Measurements from ENCODE around the gene FTO.

DNA sequence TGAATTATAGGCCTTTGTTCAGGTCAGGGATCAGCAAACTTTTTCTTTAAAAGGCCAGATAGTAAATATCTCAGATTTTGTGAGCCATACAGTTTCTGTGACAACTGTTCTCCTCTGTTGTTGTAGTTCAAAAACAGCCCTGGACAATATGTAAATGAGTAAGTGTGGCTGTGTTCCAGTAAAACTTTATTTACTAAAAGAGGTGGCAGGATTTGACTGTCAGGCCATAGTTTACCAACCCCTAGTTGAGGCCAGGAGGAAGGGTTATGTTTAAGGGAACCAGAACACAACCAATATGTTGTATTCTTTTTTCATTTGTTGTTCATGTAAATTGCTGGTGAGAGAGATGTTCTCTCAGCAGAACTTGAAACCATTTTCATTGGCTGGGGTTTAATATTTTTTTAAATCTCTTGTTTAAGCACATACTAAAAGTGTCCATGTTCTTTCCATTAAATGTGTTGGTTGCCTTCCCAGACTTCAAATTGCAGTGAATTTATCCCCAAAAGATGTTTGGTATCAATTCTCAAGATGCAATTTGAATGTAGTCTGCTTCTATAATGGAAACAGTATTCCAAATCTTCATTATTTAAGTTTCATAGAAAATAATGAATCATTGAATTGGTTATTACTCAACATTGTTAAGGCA lies 260.3 kb downstream of the FTO start:
- TF ChIP-seq, protein P1, sequence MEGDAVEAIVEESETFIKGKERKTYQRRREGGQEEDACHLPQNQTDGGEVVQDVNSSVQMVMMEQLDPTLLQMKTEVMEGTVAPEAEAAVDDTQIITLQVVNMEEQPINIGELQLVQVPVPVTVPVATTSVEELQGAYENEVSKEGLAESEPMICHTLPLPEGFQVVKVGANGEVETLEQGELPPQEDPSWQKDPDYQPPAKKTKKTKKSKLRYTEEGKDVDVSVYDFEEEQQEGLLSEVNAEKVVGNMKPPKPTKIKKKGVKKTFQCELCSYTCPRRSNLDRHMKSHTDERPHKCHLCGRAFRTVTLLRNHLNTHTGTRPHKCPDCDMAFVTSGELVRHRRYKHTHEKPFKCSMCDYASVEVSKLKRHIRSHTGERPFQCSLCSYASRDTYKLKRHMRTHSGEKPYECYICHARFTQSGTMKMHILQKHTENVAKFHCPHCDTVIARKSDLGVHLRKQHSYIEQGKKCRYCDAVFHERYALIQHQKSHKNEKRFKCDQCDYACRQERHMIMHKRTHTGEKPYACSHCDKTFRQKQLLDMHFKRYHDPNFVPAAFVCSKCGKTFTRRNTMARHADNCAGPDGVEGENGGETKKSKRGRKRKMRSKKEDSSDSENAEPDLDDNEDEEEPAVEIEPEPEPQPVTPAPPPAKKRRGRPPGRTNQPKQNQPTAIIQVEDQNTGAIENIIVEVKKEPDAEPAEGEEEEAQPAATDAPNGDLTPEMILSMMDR (IDR thresholded peaks at IDR 0.05): no peak
- no peak for TF ChIP-seq POLR2A (IDR thresholded peaks at IDR 0.05)

All from esophagus squamous epithelium (tissue), 4 donors.